H1 (cell line): Measurements from ENCODE around the gene S100PBP. TPM values are rescaled to one million over a fixed set of nuclear protein-coding genes. Genes with fewer than 3 reads are reported as not detected.

Source experiments
- CTCF ChIA-PET: fragments of 300-600 bp; sonication (Branson Sonifier 250); formaldehyde crosslinking; loops from one replicate; lab custom pipeline; 2021; ENCODE audit not compliant: partially characterized antibody; lab: Charles Lee
- POLR2A ChIA-PET: fragments of 300-600 bp; sonication (Branson Sonifier 250); formaldehyde crosslinking; loops from one replicate; lab custom pipeline; 2021; ENCODE audit warnings: inconsistent platforms; ENCODE audit not compliant: partially characterized antibody; lab: Charles Lee
- DNase-seq, 2 experiments: peaks; one replicate each; pipeline versions ENCODE4 v3.0.0 to v3.0.0-alpha.2; 2010 to 2022; ENCODE audit warnings: low spot score in 2 of 2, low read depth in 1 of 2, mixed read lengths in 1 of 2
- FAIRE-seq: peaks from 2 replicates; lab custom pipeline; 2011; peaks lifted over from hg19 to GRCh38; lab: Jason Lieb, UNC
- H2AFZ ChIP-seq: 2 replicates; pipeline ENCODE4 v1.8.1; 2012; ENCODE audit warnings: low read length, inconsistent platforms
- H2AK5ac ChIP-seq: 2 replicates; pipeline ENCODE4 v1.6.1; 2013; ENCODE audit warnings: low read depth, low read length
- H2BK120ac ChIP-seq: replicated peaks from 2 replicates; pipeline ENCODE3; 2013; ENCODE audit warnings: low read depth, low read length, inconsistent platforms
- H2BK12ac ChIP-seq: 2 replicates; pipeline ENCODE4 v1.6.1; 2013; ENCODE audit warnings: low read depth, low read length
- H2BK15ac ChIP-seq: 2 replicates; pipeline ENCODE4 v1.6.1; 2013; ENCODE audit warnings: low read length
- H2BK20ac ChIP-seq: 2 replicates; pipeline ENCODE4 v1.6.1; 2013; ENCODE audit warnings: low read length
- H2BK5ac ChIP-seq: 2 replicates; pipeline ENCODE4 v1.6.1; 2013; ENCODE audit warnings: low read depth, low read length
- H3K14ac ChIP-seq: 2 replicates; pipeline ENCODE4 v1.6.1; 2013; ENCODE audit warnings: inconsistent platforms; ENCODE audit not compliant: insufficient read length
- H3K18ac ChIP-seq: 2 replicates; pipeline ENCODE4 v1.6.1; 2013; ENCODE audit warnings: low read length; ENCODE audit errors: extremely low read depth
- H3K23ac ChIP-seq: 2 replicates; pipeline ENCODE4 v1.6.1; 2013; ENCODE audit warnings: inconsistent platforms; ENCODE audit not compliant: insufficient read length
- H3K23me2 ChIP-seq: 2 replicates; pipeline ENCODE4 v1.6.1; 2013; ENCODE audit warnings: low read depth, low read length
- H3K27ac ChIP-seq: 2 replicates; pipeline ENCODE4 v1.6.1; 2011; ENCODE audit warnings: low read depth, low read length, inconsistent platforms
- H3K27me3 ChIP-seq, 4 experiments: replicated peaks in 1 of 4; 1 replicate in 1 of 4; 2 replicates in 3 of 4; pipeline versions ENCODE4 v1.6.1 to v1.8.1; 2011 to 2013; ENCODE audit warnings: low read length in 3 of 4, mild to moderate bottlenecking in 3 of 4, inconsistent platforms in 2 of 4, mixed read lengths in 2 of 4, moderate library complexity in 1 of 4; ENCODE audit not compliant: control insufficient read depth in 3 of 4, insufficient read depth in 3 of 4; ENCODE audit errors: extremely low read depth in 1 of 4
- H3K36me3 ChIP-seq, 4 experiments: 2 replicates each; pipeline versions ENCODE4 v1.6.1 to v1.8.1; 2011 to 2013; ENCODE audit warnings: mild to moderate bottlenecking in 4 of 4, low read length in 3 of 4, moderate library complexity in 2 of 4, control low read depth in 1 of 4, inconsistent platforms in 1 of 4; ENCODE audit not compliant: insufficient read depth in 4 of 4, control insufficient read depth in 2 of 4
- H3K4ac ChIP-seq: replicated peaks from 2 replicates; pipeline ENCODE3; 2013; ENCODE audit warnings: low read length, low read depth, mixed read lengths, inconsistent platforms; ENCODE audit not compliant: insufficient read length
- H3K4me1 ChIP-seq, 4 experiments: replicated peaks in 1 of 4; 1 replicate in 1 of 4; 2 replicates in 3 of 4; pipeline versions ENCODE4 v1.6.1 to v1.8.1; 2011 to 2013; ENCODE audit warnings: low read length in 3 of 4, inconsistent platforms in 2 of 4, mixed read lengths in 1 of 4; ENCODE audit not compliant: insufficient read depth in 4 of 4, control insufficient read depth in 3 of 4
- H3K4me2 ChIP-seq, 2 experiments: 2 replicates each; pipeline versions ENCODE4 v1.6.1 to v1.8.1; 2011 to 2013; ENCODE audit warnings: low read depth in 2 of 2, low read length in 2 of 2, control low read depth in 1 of 2, inconsistent platforms in 1 of 2, mild to moderate bottlenecking in 1 of 2; ENCODE audit not compliant: insufficient read depth in 1 of 2
- H3K4me3 ChIP-seq, 4 experiments: fragments of 200-600, 300-600 bp in 1 of 4; sonication (generic), shearing (Covaris generic), sonication (Bioruptor Twin) in 1 of 4; 2 replicates each; pipeline versions ENCODE4 v1.5.1 to v1.8.1; 2011 to 2016; ENCODE audit warnings: low read length in 4 of 4, low read depth in 3 of 4, control low read depth in 2 of 4, inconsistent platforms in 2 of 4, mild to moderate bottlenecking in 2 of 4, mixed read lengths in 1 of 4, moderate library complexity in 1 of 4; ENCODE audit not compliant: insufficient read depth in 2 of 4; ENCODE audit errors: extremely low read depth in 1 of 4
- H3K56ac ChIP-seq: replicated peaks from 2 replicates; pipeline ENCODE3; 2013; ENCODE audit warnings: low read depth, mild to moderate bottlenecking, mixed read lengths, low read length, inconsistent platforms; ENCODE audit not compliant: insufficient read length
- H3K79me1 ChIP-seq: 2 replicates; pipeline ENCODE4 v1.6.1; 2013; ENCODE audit warnings: low read depth, low read length, control low read depth
- H3K79me2 ChIP-seq, 2 experiments: 2 replicates each; pipeline versions ENCODE4 v1.6.1 to v1.8.1; 2012 to 2013; ENCODE audit warnings: low read length in 2 of 2, mild to moderate bottlenecking in 2 of 2, inconsistent platforms in 1 of 2; ENCODE audit not compliant: insufficient read depth in 2 of 2, control insufficient read depth in 1 of 2
- H3K9ac ChIP-seq, 4 experiments: replicated peaks in 1 of 4; 1 replicate in 1 of 4; 2 replicates in 3 of 4; pipeline versions ENCODE4 v1.6.1 to v1.8.1; 2011 to 2013; ENCODE audit warnings: low read depth in 3 of 4, low read length in 3 of 4, control low read depth in 2 of 4, mild to moderate bottlenecking in 2 of 4, moderate library complexity in 2 of 4, inconsistent platforms in 1 of 4; ENCODE audit errors: extremely low read depth in 1 of 4
- H3K9me3 ChIP-seq, 2 experiments: 2 replicates each; pipeline versions ENCODE4 v1.6.1 to v1.8.1; 2012 to 2013; ENCODE audit warnings: mild to moderate bottlenecking in 2 of 2, moderate library complexity in 2 of 2, control low read depth in 1 of 2, inconsistent platforms in 1 of 2, low read depth in 1 of 2, low read length in 1 of 2, mixed read lengths in 1 of 2; ENCODE audit not compliant: insufficient read depth in 2 of 2
- H4K20me1 ChIP-seq, 2 experiments: replicated peaks in 1 of 2; 2 replicates each; pipeline versions ENCODE3 to v1.8.1; 2011 to 2013; ENCODE audit warnings: inconsistent platforms in 2 of 2, low read length in 2 of 2, mild to moderate bottlenecking in 1 of 2; ENCODE audit not compliant: insufficient read depth in 2 of 2, control insufficient read depth in 1 of 2
- H4K5ac ChIP-seq: 2 replicates; pipeline ENCODE4 v1.6.1; 2013; ENCODE audit warnings: low read length, low read depth, mixed read lengths, inconsistent platforms; ENCODE audit not compliant: insufficient read length
- H4K8ac ChIP-seq: 2 replicates; pipeline ENCODE4 v1.8.0; 2013; ENCODE audit warnings: mild to moderate bottlenecking, moderate library complexity, low read length, inconsistent platforms; ENCODE audit not compliant: insufficient read depth; ENCODE audit errors: extremely low read depth
- H4K91ac ChIP-seq: replicated peaks from 2 replicates; pipeline ENCODE3; 2013; ENCODE audit warnings: low read length, mixed read lengths, inconsistent platforms; ENCODE audit not compliant: insufficient read length
- BRCA1 ChIP-seq: IDR thresholded peaks from 2 replicates; pipeline ENCODE4 v1.6.1; 2012; ENCODE audit warnings: low read depth, low read length, improper control_type of control experiment
- E2F6 ChIP-seq: IDR thresholded peaks from 2 replicates; pipeline ENCODE4 v1.6.1; 2012; ENCODE audit warnings: inconsistent platforms
- MAX ChIP-seq: IDR thresholded peaks from 2 replicates; pipeline ENCODE4 v1.6.1; 2012; ENCODE audit warnings: inconsistent platforms
- POLR2AphosphoS5 ChIP-seq: IDR thresholded peaks from 2 replicates; pipeline ENCODE4 v1.6.1; 2011; ENCODE audit warnings: low read depth, low read length
- RBBP5 ChIP-seq: IDR thresholded peaks from 2 replicates; pipeline ENCODE4 v1.7.1; 2012; ENCODE audit warnings: low read depth, mild to moderate bottlenecking, inconsistent platforms, low read length, moderate library complexity, borderline replicate concordance
- RNF2 ChIP-seq: fragments of 200-900, 300-1000 bp; sonication (generic); IDR thresholded peaks from 2 replicates; pipeline ENCODE4 v1.7.1; 2016; ENCODE audit warnings: borderline replicate concordance, low read depth, mild to moderate bottlenecking, antibody characterized with exemption, low read length; ENCODE audit not compliant: poor library complexity, severe bottlenecking; ENCODE audit errors: missing control alignments
- RXRA ChIP-seq: IDR thresholded peaks from 2 replicates; pipeline ENCODE4 v1.6.1; 2011; ENCODE audit warnings: low read depth, mild to moderate bottlenecking, low read length, moderate library complexity; ENCODE audit not compliant: insufficient read depth
- SAP30 ChIP-seq: fragments of 300-600 bp; sonication (generic); IDR thresholded peaks from 2 replicates; pipeline ENCODE4 v1.7.1; 2012; ENCODE audit warnings: low read length, moderate library complexity, mild to moderate bottlenecking, inconsistent platforms; ENCODE audit not compliant: insufficient read depth, insufficient replicate concordance
- SP1 ChIP-seq: IDR thresholded peaks from 2 replicates; pipeline ENCODE4 v1.6.1; 2011; ENCODE audit warnings: low read depth, low read length
- SUZ12 ChIP-seq: fragments of 200-600 bp; sonication (generic); IDR thresholded peaks from 2 replicates; pipeline ENCODE4 v1.6.1; 2012; ENCODE audit warnings: mild to moderate bottlenecking, inconsistent platforms, low read length, moderate library complexity, mixed read lengths
- TAF7 ChIP-seq: optimal IDR thresholded peaks from 2 replicates; pipeline ENCODE3; 2011; ENCODE audit warnings: low read depth, mild to moderate bottlenecking, inconsistent platforms, low read length, moderate library complexity, borderline replicate concordance
- TCF12 ChIP-seq: IDR thresholded peaks from 2 replicates; pipeline ENCODE4 v1.6.1; 2011; ENCODE audit warnings: low read depth, mild to moderate bottlenecking, low read length
- TEAD4 ChIP-seq: IDR thresholded peaks from 2 replicates; pipeline ENCODE4 v1.6.1; 2012; ENCODE audit warnings: low read depth, low read length, inconsistent platforms, mixed read lengths
- WGBS, 2 experiments: shearing (Covaris generic) in 1 of 2; methylation state at CpG; one replicate each; pipeline versions ENCODE4 v1.1.6 to v1.1.7; 2013 to 2015; ENCODE audit warnings: low lambda C conversion rate in 2 of 2, mixed read lengths in 2 of 2, inconsistent platforms in 1 of 2, low coverage in 1 of 2, missing lambda C conversion rate in 1 of 2; ENCODE audit not compliant: insufficient replicate concordance in 2 of 2, insufficient coverage in 1 of 2, insufficient read length in 1 of 2; ENCODE audit errors: extremely low coverage in 1 of 2, missing lambda C conversion rate in 1 of 2; 5-methylcytosine and 5-hydroxymethylcytosine counted together
- polyA plus RNA-seq, 7 experiments: library from polyadenylated mRNA; depleted of rRNA in 3 of 7; stranded (reverse) in 5 of 7; unstranded in 2 of 7; fragments of >200 nt in 5 of 7; fragments of 200-250 nt in 2 of 7; gene quantifications; 1 replicate in 5 of 7; 2 replicates in 1 of 7; 4 replicates in 1 of 7; pipeline versions ENCODE4 v1.2.1 to v1.2.3, GENCODE V29; 2011 to 2013; ENCODE audit warnings: missing spikeins in 2 of 7, mixed read lengths in 2 of 7
- total RNA-seq: library from RNA; stranded (reverse); fragmentation: NEBNext Ultra II Directional; extraction: Animal tissue kit (Norgen Biotek cat#: 25700); gene quantifications from 2 replicates; pipeline ENCODE4 v1.2.1, GENCODE V29; 2021

The S100PBP gene
- total and polyA plus RNA-seq, 2 of the 8 experiments (the other 6 are each of a cell fraction or from before 2014, with no cell fraction given): 43.8 to 68.3 TPM

- CTCF ChIA-PET: interaction anchor here (2.0 to 19.0 kb wide), 3 partner anchors 6 to 61 kb away, joined by 4 to 382 read pairs (median 382); partner anchors contain the start of genes FNDC5 and HPCA
Measured at GRCh38 chr1:32884726-32885125, 67.3 kb downstream of the S100PBP start.

More at GRCh38 chr1:32884726-32885125, 67.3 kb downstream of the S100PBP start:
- H3K23ac ChIP-seq: no peak overlapping the region
- peaks cover 5% of the 10 kb centered on the region; the same call in 1 of the 2 replicates for H3K23me2 ChIP-seq
- H2BK12ac ChIP-seq: no peak overlapping the region
- H3K4me2 ChIP-seq: no peak overlapping the region
- POLR2A ChIA-PET: interaction anchor here (1.6 to 1.8 kb wide), 2 partner anchors 11 to 24 kb away, joined by 3 to 5 read pairs; no protein-coding TSS in a partner anchor
- no peak overlapping the region for H4K8ac ChIP-seq
- TF ChIP-seq SAP30 (no peak), SUZ12 (no peak), TAF7 (no peak), RXRA (no peak), RBBP5 (no peak), POLR2AphosphoS5 (no peak), SP1 (no peak), BRCA1 (no peak), TEAD4 (no peak), TCF12 (no peak), RNF2 (no peak), MAX (no peak), E2F6 (no peak)
- no peak overlapping the region for H2BK120ac ChIP-seq
- FAIRE-seq (no peak), DNase-seq (peak in 1 of 2 experiments; percentile 51)
- H2BK5ac ChIP-seq: no peak overlapping the region
- no peak overlapping the region for H3K14ac ChIP-seq
- H3K9me3 ChIP-seq: no peaks in the 10 kb centered on the region
- H3K9ac ChIP-seq: no peak overlapping the region
- H3K79me2 ChIP-seq: no peaks in the 10 kb centered on the region
- no peak overlapping the region for H3K4ac ChIP-seq
- H3K18ac ChIP-seq: no peak overlapping the region
- H4K91ac ChIP-seq: no peak overlapping the region
- H2AFZ ChIP-seq: no peak overlapping the region
- H3K27ac ChIP-seq: no peak overlapping the region
- WGBS, 2 experiments: 81% methylated on average over 8 of the region's 12 CpGs; no CpG with 5 or more reads in 1 of the 2 experiments
- H3K79me1 ChIP-seq: no peaks in the 10 kb centered on the region
- no peak overlapping the region for H2BK15ac ChIP-seq
- peaks cover 3 to 33% (median 16%) of the 10 kb centered on the region in 4 experiments; a peak in 6 of 7 replicates for H3K27me3 ChIP-seq
- H4K5ac ChIP-seq: no peak overlapping the region
- H3K56ac ChIP-seq: no peak overlapping the region
- H3K4me3 ChIP-seq: no peak overlapping the region
- H2BK20ac ChIP-seq: no peak overlapping the region
- no peak overlapping the region for H2AK5ac ChIP-seq
- no peaks in the 10 kb centered on the region for H3K36me3 ChIP-seq
- H3K4me1 ChIP-seq: peaks cover 0 to 14% (median 5%) of the 10 kb centered on the region in 4 experiments; a peak in 4 of 7 replicates
- peaks cover 0 to 15% of the 10 kb centered on the region in 2 experiments for H4K20me1 ChIP-seq
